Ovary (tissue), 3 donors: ENCODE results near the gene DAAM2.

Experiments
- CTCF ChIP-seq, 3 donors: fragments of 450-650 bp in 2 of 3; fragments of 200-600 bp in 1 of 3; IDR thresholded peaks; one replicate each; pipeline versions ENCODE4 v1.5.1 to v1.8.0; 2016 to 2022; ENCODE audit warnings: antibody characterized with exemption in 3 of 3, mild to moderate bottlenecking in 1 of 3
- EP300 ChIP-seq: sonication (generic); formaldehyde crosslinking; IDR thresholded peaks from one replicate; pipeline ENCODE4 v1.6.1; 2017; ENCODE audit warnings: antibody characterized with exemption
- donor health status: DM: no; HTN: no; CAD: no.

- no peak for TF ChIP-seq EP300
- TF ChIP-seq CTCF (IDR thresholded peaks at IDR 0.05) = no peak
Measured at GRCh38 chr6:39923394-39923793, 131.2 kb downstream of the DAAM2 start.
